ENCODE results near the gene NUB1.

Gene NUB1

GRCh38 chr7:151298765-151299164 is 42.8 kb upstream of the NUB1 start:
- Histone ChIP-seq H3K14ac (ENCODE audit: low read length) (no peak overlapping the region), H3K4me1 (ENCODE audit: control insufficient read depth in 2 of 2, insufficient read depth in 1 of 2, low read depth in 1 of 2, low read length in 2 of 2) (peaks cover 3 to 4% of the 10 kb centered on the region in 2 donors), H3K18ac (ENCODE audit: low read length) (no peak overlapping the region), H2AK5ac (ENCODE audit: low read depth, low read length) (no peak overlapping the region), H3K9ac (ENCODE audit: low read depth, low read length, poor library complexity) (no peak overlapping the region), H2AFZ (ENCODE audit: low read length) (no peak overlapping the region), H3K4ac (ENCODE audit: low read length) (no peak overlapping the region), H3K79me1 (ENCODE audit: low read depth, low read length) (peaks cover 2% of the 10 kb centered on the region), H2BK5ac (ENCODE audit: low read length) (no peak overlapping the region), H4K8ac (ENCODE audit: low read depth, low read length) (no peak overlapping the region), H3K23ac (ENCODE audit: low read depth, low read length, poor library complexity) (no peak overlapping the region), H3K4me3 (ENCODE audit: low read length in 2 of 2) (no peak overlapping the region), H2BK12ac (ENCODE audit: low read length) (no peak overlapping the region), H3K27me3 (ENCODE audit: control insufficient read depth in 3 of 3, insufficient read depth in 3 of 3, low read depth in 1 of 3, low read length in 3 of 3) (peaks cover 0 to 10% (median under 1%) of the 10 kb centered on the region in 3 experiments), H3K27ac (replicated peaks; ENCODE audit: low read length) (no peak overlapping the region), H3K9me3 (replicated peaks in 1 of 2; ENCODE audit: control insufficient read depth in 2 of 2, insufficient read depth in 1 of 2, low read depth in 1 of 2, low read length in 2 of 2) (peaks cover 0 to 6% of the 10 kb centered on the region in 2 donors), H4K91ac (ENCODE audit: low read depth, low read length, poor library complexity) (no peak overlapping the region), H3K36me3 (replicated peaks in 1 of 2; ENCODE audit: control insufficient read depth in 2 of 2, insufficient read depth in 2 of 2, low read length in 2 of 2) (peaks cover 0 to 4% of the 10 kb centered on the region in 2 donors), H2BK120ac (ENCODE audit: low read depth, low read length) (no peak overlapping the region), H2BK15ac (ENCODE audit: low read length) (no peak overlapping the region), H3K4me2 (ENCODE audit: insufficient read depth, low read length, poor library complexity, severe bottlenecking) (no peak overlapping the region)
- WGBS, 2 donors (ENCODE audit: extremely low coverage in 2 of 2, insufficient read length in 2 of 2, insufficient replicate concordance in 1 of 2): no CpG with 5 or more reads among the region's 5 CpGs
- no peak for DNase-seq (ENCODE audit: low spot score)

- no CpG with 5 or more reads among the region's 6 CpGs for WGBS, 2 donors (ENCODE audit: extremely low coverage in 2 of 2, insufficient read length in 2 of 2, insufficient replicate concordance in 1 of 2)
- Histone ChIP-seq H3K4ac (ENCODE audit: low read length) (no peak overlapping the region), H3K23ac (ENCODE audit: low read depth, low read length, poor library complexity) (peak overlapping the region; percentile 81), H3K4me1 (ENCODE audit: control insufficient read depth in 2 of 2, insufficient read depth in 1 of 2, low read depth in 1 of 2, low read length in 2 of 2) (peaks cover 3 to 4% of the 10 kb centered on the region in 2 donors), H3K27ac (replicated peaks; ENCODE audit: low read length) (no peak overlapping the region), H3K4me2 (ENCODE audit: insufficient read depth, low read length, poor library complexity, severe bottlenecking) (no peak overlapping the region), H4K8ac (ENCODE audit: low read depth, low read length) (peak overlapping the region; percentile 92), H2AK5ac (ENCODE audit: low read depth, low read length) (no peak overlapping the region), H3K36me3 (replicated peaks in 1 of 2; ENCODE audit: control insufficient read depth in 2 of 2, insufficient read depth in 2 of 2, low read length in 2 of 2) (peaks cover 0 to 4% of the 10 kb centered on the region in 2 donors), H2BK12ac (ENCODE audit: low read length) (peak overlapping the region; percentile 51), H3K18ac (ENCODE audit: low read length) (no peak overlapping the region), H3K9me3 (replicated peaks in 1 of 2; ENCODE audit: control insufficient read depth in 2 of 2, insufficient read depth in 1 of 2, low read depth in 1 of 2, low read length in 2 of 2) (peaks cover 0 to 6% of the 10 kb centered on the region in 2 donors), H2AFZ (ENCODE audit: low read length) (no peak overlapping the region), H2BK120ac (ENCODE audit: low read depth, low read length) (no peak overlapping the region), H3K4me3 (ENCODE audit: low read length in 2 of 2) (peak overlapping the region in 1 of 2 donors; percentile 39), H2BK15ac (ENCODE audit: low read length) (no peak overlapping the region), H3K79me1 (ENCODE audit: low read depth, low read length) (peaks cover 2% of the 10 kb centered on the region), H2BK5ac (ENCODE audit: low read length) (no peak overlapping the region), H4K91ac (ENCODE audit: low read depth, low read length, poor library complexity) (no peak overlapping the region), H3K14ac (ENCODE audit: low read length) (peak overlapping the region; percentile 77), H3K9ac (ENCODE audit: low read depth, low read length, poor library complexity) (peak overlapping the region; percentile 68), H3K27me3 (ENCODE audit: control insufficient read depth in 3 of 3, insufficient read depth in 3 of 3, low read depth in 1 of 3, low read length in 3 of 3) (peaks cover 0 to 11% (median 0%) of the 10 kb centered on the region in 3 experiments)
- DNase-seq (ENCODE audit: low spot score): no peak
These were observed 42.1 kb upstream of the NUB1 start for GRCh38 chr7:151299530-151299929.

- Histone ChIP-seq H2BK5ac (ENCODE audit: low read length) (no peak overlapping the region), H3K14ac (ENCODE audit: low read length) (peak overlapping the region; percentile 77), H3K4me2 (ENCODE audit: insufficient read depth, low read length, poor library complexity, severe bottlenecking) (no peak overlapping the region), H3K27me3 (ENCODE audit: control insufficient read depth in 3 of 3, insufficient read depth in 3 of 3, low read depth in 1 of 3, low read length in 3 of 3) (peaks cover 0 to 11% (median 0%) of the 10 kb centered on the region in 3 experiments), H4K8ac (ENCODE audit: low read depth, low read length) (peak overlapping the region; percentile 92), H2AFZ (ENCODE audit: low read length) (no peak overlapping the region), H3K4ac (ENCODE audit: low read length) (no peak overlapping the region), H3K27ac (replicated peaks; ENCODE audit: low read length) (no peak overlapping the region), H2BK15ac (ENCODE audit: low read length) (no peak overlapping the region), H2BK120ac (ENCODE audit: low read depth, low read length) (no peak overlapping the region), H3K4me3 (ENCODE audit: low read length in 2 of 2) (peak overlapping the region in 1 of 2 donors; percentile 39), H3K79me1 (ENCODE audit: low read depth, low read length) (peaks cover 2% of the 10 kb centered on the region), H2BK12ac (ENCODE audit: low read length) (peak overlapping the region; percentile 51), H3K18ac (ENCODE audit: low read length) (no peak overlapping the region), H3K9ac (ENCODE audit: low read depth, low read length, poor library complexity) (peak overlapping the region; percentile 68), H2AK5ac (ENCODE audit: low read depth, low read length) (no peak overlapping the region), H3K4me1 (ENCODE audit: control insufficient read depth in 2 of 2, insufficient read depth in 1 of 2, low read depth in 1 of 2, low read length in 2 of 2) (peaks cover 3 to 4% of the 10 kb centered on the region in 2 donors), H3K36me3 (replicated peaks in 1 of 2; ENCODE audit: control insufficient read depth in 2 of 2, insufficient read depth in 2 of 2, low read length in 2 of 2) (peaks cover 0 to 4% of the 10 kb centered on the region in 2 donors), H3K9me3 (replicated peaks in 1 of 2; ENCODE audit: control insufficient read depth in 2 of 2, insufficient read depth in 1 of 2, low read depth in 1 of 2, low read length in 2 of 2) (peaks cover 0 to 6% of the 10 kb centered on the region in 2 donors), H3K23ac (ENCODE audit: low read depth, low read length, poor library complexity) (peak overlapping the region; percentile 81), H4K91ac (ENCODE audit: low read depth, low read length, poor library complexity) (no peak overlapping the region)
- no CpG with 5 or more reads among the region's 7 CpGs for WGBS, 2 donors (ENCODE audit: extremely low coverage in 2 of 2, insufficient read length in 2 of 2, insufficient replicate concordance in 1 of 2)
- no peak for DNase-seq (ENCODE audit: low spot score)
These were observed 41.5 kb upstream of the NUB1 start for GRCh38 chr7:151299940-151300645.

Data from neuronal stem cell (in vitro differentiated cells).